ELF-1 (cell line): ENCODE data around the gene ASMTL.
"Not testable (repeated sequence)": the region's sequence is repeated elsewhere in the genome, so short reads cannot be mapped to it uniquely, and the experiment has no call there.

Experiments used
- DNase-seq: peaks from one replicate; pipeline ENCODE4 v3.0.0-alpha.2; 2016; ENCODE audit warnings: low read depth, low spot score

ASMTL gene

GRCh38 chrX:1434871-1435240, 17.9 kb downstream of the ASMTL start:
- DNase-seq: no peak

- DNase-seq: no peak
Observed at GRCh38 chrX:1433646-1434357, 18.9 kb downstream of the ASMTL start.

DNA sequence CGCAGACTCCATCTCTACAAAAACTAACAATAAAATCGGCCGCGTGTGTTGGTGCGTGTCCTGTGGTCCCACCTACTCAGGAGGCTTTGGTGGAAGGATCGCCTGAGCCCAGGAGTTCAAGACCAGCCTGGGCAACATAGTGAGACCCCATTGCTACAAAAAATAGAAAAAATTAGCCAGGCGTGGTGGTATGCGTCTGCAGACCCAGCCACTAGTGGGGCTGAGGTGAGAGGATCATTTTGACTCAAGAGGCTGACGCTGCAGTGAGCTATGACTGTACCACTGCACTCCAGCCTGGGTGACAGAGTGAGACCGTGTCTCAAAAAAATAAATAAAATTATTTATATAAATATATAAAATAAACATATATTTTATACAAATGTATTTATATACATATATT, 22.3 kb downstream of the ASMTL start:
- no peak for DNase-seq

DNA sequence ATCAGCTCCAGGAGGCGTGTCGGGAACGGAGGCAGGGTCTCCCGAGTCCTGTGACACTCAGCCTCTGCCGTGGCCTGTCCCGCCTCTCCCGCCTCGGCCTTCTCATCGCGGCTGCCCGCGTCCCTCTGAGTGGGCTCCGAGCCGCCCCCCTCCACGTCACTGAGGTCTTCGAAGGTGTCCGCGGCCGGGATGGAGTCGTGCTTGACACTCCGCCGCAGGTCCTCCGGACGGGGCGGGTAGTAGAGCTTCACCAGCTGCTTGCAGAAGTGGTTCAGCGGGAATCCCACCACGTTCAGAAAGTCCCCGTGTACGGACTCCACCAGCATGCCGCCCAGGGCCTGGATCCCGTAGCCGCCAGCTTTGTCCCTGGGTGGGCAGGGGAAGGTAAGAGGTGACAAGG, 25.0 kb downstream of the ASMTL start:
- no peak for DNase-seq

GRCh38 chrX:1426321-1426720, 26.4 kb downstream of the ASMTL start:
- DNase-seq: not testable (repeated sequence)

DNA sequence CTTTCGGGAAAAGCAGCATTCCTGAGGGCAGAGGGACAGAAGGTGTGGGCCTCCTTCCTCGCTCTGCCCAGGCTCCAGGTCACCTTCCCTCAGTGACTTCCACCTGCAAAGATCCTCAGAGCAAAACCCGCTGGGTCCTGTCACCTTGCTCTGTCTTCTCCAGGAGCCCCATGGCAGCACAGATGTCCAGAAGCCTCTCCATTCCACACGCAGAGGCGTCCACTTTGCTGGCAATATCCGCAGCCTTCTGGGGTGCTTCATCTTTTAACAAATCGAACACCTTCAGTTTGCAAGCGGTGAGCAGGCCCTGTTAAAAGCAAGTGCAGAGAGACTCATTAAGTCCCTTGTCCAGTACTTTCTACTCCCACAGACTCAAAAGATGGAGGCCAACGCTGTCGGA, 27.3 kb downstream of the ASMTL start:
- no peak for DNase-seq

GRCh38 chrX:1424147-1424851, 28.4 kb downstream of the ASMTL start:
- no peak for DNase-seq

DNA sequence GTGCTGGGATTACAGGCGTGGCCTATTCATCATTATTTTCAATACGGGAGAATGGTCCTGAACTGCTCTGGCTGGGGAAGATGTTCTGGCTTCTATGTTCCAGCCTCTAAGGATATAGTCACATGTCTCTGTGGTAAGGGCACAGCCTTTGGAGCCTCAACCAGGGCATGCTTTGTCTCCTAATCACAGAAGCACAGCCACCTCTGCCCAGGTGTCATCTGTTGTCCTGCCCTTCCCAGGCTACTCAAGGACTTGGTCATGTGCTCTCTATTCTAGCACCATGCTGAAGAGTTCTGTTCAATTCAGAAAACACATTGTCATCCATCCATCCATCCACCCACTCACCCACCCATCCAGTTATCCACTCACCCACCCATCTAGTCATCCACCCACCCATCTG, 29.5 kb downstream of the ASMTL start:
- no peak for DNase-seq

- DNase-seq: no peak
Observed at GRCh38 chrX:1422135-1422465, 30.6 kb downstream of the ASMTL start.

DNA sequence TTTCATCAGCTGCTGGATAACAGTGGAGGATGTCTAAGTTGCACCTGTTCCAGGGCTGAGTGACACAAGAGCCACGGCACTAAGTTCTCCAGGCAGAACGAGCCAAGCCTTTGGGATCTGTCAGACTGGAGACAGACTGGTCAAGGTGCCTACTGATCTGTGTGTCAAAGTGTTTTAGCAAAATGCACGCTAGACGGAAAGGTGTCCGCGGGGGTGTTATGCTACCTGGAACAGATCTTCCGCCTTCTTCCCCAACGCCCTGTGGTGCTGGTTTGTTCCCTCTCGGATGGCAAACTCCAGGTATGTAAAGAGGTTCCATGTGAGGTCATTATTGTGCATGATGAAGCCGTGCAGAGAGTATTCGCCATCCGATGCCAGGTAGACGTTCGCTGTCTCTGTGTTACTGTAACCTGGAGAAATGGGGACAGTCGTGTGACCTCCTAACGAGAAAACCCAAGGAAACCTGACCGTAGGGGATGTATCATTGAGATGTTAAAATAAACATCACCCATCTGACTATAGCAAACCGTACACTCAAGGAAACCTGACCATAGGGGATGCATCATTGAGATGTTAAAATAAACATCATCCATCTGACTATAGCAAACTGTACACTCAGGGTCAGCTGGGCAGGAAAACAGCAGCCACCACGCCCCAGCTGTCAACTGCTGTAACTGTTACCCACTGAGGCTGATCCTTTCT, 31.1 kb downstream of the ASMTL start:
- DNase-seq: no peak

DNA sequence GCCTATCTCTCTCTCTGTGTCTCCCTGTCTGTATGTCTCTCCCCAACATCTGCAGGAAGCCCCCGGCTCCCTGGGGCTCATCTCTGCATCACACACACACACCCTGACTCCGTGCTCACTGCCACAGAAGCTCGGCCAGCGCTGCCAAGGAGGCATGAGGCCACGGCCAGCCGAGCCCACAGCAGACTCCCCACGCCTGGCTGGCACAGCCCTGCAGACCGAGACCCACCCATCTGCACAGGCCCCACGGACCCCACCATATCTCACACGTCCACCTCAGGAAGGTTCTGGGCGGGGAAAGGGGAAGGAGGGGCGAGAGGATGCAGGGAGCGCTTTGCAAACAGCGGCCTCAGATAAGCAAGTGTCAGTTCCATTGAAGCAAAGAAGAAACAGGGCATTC, 32.3 kb downstream of the ASMTL start:
- no peak for DNase-seq

DNA sequence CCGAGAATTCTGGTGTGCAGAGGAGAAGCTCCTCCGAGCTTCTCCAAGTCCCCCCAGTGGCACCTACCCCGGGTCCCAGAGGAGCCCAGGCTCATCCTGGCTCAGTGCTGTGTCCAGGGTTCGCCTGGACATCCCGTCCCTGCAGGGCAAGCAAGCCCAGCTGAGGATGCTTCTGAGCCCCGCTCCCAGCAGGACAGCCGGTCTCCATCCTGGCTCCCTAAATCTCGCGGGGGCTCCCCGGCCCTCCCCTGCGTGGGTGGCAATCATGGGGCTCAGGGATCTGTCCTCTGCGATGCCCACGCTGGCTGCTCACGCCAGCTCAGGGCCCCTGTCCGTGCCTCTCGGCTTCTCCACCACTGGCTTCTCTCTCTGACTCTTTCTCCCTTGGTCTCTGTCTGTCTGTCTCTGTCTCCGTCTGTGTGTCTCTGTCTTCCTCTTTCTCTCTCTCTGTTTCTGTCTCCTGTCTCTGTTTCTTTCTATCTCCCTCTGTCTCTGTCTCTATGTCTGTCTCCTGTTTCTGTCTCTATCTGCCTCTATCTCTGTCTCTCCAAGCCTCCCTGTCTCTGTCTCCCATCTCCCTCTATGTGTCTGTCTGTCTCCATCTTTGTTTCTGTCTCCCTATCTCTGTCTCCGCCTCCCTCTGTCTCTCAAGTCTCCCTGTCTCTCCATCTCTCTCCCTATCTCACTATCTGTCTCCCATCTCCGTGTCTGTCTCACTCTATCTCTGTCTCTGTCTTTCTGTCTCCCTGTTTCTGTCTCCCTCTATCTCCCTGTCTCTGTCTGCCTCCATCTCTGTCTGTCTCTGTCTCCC, 33.0 kb downstream of the ASMTL start:
- DNase-seq: no peak

DNA sequence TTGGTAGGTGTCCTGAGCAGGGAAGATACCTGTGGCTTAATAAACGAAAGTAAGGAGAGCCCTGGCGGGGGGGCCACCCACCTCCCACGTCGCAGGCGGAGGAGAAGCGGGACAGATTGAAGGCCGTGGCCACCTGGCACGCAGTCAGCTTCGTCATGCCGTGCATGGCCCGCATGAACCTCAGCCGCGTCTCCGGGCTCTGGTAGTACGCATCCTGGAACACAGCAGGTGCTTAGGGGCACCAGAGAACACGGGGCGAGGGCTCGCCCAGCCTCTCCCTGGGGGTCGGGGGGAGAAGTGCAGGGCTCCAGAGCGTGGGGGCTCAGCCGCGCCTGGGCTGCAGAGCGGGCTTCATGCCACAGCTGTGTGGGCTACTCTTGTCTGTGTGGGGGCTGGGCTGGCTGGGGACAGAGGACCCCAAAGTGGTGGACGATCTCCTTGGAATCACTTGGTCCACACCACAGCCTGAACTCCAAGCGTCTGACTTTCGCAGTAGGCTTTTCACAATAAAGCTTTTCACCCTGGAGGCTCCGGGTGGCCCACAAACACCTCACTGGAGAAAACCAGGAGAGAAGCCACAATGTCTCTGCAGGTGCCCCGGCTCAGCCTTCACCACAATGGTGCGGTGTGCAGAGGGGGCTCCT, 33.7 kb downstream of the ASMTL start:
- no peak for DNase-seq

DNA sequence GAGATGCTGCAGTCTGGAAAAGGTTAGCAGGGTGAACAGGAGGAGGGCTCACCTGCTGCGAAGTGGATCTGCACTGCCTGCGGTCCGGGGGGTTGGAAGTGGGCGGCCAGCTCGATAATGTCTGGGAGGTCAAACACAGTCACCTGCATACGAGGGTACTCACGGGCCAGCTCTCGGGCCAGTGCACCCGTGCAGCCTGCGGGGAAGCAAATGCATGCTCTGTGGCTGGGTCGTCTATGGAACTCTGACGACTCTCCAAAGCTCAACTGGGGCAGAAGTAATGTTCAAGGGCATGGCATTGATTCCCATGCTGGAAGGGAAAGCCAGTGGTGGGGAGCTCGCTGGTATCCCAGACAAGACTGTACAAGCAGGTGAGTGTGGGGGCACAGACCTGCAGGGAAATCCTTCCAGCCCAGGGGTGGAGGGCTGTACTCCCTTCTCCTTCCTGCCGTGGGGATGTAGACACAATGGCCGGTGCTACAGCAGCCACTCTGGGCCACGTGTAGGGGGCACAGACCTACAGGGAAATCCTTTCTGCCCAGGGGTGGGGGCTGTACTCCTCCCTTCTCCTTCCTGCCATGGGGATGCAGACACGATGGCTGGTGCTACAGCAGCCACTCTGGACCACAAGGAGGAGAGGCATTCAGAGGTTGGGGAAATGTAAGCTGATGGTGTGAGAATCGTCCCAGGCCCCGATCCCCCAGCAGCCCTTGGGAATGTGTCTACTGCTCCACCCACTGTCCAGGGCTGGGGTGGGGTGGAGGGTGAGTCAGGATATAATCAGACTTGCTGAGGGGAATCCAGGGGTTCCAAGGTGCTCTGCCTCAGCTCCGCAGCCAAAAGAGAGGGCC, 34.6 kb downstream of the ASMTL start:
- peak; percentile 4 for DNase-seq

GRCh38 chrX:1416965-1417760, 35.5 kb downstream of the ASMTL start:
- DNase-seq: peak; percentile 1

- peak; percentile 0 for DNase-seq
Observed at GRCh38 chrX:1416327-1416784, 36.4 kb downstream of the ASMTL start.

DNA sequence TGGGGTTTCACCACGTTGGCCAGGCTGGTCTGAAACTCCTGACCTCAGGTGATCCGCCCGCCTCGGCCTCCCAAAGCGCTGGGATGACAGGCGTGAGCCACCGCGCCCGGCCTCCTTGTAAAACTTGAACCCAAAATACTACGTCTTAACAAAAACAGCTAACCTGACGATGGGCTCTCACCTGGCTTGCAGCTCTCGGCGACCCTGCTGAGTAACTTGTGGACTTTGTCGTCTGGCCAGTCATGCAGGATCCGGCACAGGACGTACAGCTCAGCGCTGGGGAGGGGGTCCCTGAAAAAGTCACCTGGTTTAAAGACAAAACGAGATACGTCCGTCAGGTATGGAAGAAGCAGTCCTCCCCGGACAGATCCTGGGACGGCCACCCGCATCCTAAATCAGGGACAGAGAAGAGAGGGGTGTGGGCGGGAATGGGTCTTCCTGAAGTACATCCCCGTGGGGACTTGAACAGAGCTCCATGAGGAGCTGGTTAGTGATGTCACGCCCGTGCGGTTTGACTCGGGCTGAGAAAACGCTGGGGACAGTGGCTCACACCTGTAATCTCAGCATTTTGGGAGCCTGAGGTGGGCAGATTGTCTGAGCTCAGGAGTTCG, 40.1 kb downstream of the ASMTL start:
- DNase-seq: no peak

DNA sequence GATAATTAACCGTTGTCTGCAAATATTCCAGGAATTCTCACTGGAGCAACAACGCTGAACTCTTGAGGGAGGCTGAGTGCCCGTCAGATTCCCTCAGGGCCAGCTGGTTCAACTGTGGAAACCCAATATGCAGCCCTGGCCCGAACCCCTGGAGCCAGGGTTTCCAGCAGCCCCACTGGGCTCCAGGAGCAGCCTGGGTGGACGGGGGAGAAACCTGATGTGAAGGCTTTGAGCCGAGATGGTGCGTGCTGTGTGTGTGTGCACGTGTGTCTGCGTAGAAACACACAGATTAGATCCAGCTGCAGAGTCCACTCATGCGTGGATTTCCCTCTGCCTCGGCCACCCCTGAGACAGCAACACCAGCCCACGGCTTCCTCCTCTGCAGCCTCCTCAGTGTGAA, 41.4 kb downstream of the ASMTL start:
- DNase-seq: no peak

GRCh38 chrX:1407035-1407434, 45.7 kb downstream of the ASMTL start:
- DNase-seq: no peak
